GM18861 (cell line): ENCODE measurements around the gene OPN5.

Source experiments
- ATAC-seq: cut with Tn5 transposase; IDR thresholded peaks from one replicate; pipeline ENCODE4 v1.9.1; 2021; ENCODE audit not compliant: unreplicated experiment

Gene OPN5

GRCh38 chr6:47787620-47788497 lies 6.0 kb downstream of the OPN5 start:
- peak; percentile 81 for ATAC-seq

DNA sequence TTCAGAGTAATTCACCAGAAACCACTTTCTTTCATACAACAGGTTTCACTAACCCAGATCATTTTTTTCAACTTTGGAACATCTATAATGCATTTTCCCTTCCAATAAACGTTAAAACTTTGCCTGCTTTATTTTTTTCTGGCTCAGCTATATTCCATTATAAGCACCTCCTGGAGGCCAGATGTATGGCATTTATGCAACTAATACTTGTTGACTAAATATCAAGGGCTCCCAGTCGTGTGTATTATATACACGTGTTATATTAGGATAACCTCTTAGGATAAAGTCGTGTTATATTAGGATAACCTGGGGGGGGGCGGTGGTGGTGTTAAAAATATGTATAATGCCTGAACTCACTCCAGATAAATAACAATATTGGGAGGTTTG lies 6.7 kb downstream of the OPN5 start:
- ATAC-seq = no peak

GRCh38 chr6:47789553-47789952 lies 7.7 kb downstream of the OPN5 start:
- ATAC-seq = no peak

DNA sequence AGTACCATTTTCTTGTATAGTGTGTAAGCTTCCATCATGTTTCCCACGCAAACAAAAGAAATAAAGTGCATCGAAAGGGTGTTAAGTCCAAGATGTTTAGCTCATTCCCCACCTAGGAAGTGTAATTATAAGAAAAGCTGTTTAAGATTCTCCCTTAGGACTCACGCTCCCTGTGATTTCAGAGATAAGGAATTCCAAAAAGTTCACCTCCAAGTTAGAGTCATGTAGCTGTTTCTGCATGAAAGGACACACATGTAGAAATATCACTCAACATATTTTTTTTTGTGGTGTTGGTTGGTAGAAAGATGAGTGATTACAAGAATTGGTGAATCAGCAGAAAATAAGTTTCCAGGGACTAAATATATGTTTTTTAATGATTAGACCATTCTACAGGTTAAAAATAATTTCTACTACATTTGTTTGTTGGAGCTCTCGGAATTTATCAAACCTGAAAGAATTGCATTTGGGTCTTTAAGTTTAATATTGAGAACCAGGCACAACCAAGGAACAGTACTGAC lies 10.4 kb downstream of the OPN5 start:
- ATAC-seq = no peak

DNA sequence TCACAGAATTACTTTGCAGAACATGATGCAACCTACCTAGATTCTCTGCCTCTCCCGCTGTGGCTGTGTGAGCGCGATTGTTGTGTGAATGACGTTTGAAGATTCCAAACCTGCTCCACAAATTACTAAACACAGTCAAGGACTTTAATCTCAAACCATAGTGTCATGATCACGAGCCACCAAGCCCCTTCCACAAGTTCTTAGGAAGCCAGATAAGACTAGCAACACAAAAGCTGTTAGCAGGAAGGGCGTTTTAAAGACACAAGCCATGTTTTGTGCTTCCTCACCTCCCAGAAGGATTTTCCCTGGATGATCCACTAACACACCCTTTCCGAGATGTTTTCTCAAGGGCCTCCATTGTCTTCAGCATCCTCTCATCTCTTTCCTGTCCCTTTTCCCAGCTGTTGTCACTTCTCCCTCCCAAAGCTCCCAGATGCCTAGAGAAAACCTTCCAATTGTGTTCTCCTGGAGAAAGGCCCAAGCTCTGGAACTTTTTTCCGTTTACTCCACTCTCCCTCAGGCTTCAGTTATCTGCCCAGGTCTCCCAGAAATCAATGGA lies 12.8 kb downstream of the OPN5 start:
- no peak for ATAC-seq

- ATAC-seq = no peak
Measured at GRCh38 chr6:47801984-47802383, 20.2 kb downstream of the OPN5 start.

DNA sequence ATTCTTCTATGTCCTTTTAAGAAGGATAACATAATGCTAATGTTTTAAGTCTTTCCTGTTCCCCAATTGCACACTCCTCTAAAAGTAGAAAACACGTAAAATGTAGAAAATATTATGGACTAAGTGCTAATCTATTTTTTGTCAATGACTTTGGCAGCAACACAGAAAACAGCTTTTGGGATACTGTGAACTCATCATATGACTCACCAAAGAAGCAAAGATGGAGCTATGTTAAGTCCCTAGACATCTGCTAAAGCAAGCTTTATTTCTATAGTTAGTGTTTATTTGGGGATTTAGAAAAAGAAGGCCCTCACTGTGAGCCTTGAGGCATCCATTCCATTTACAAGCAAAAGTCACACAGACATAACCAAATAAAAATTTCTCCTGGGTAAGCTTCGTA lies 23.0 kb downstream of the OPN5 start:
- ATAC-seq = no peak

- ATAC-seq = no peak
Measured at GRCh38 chr6:47809873-47810272, 28.0 kb downstream of the OPN5 start.

DNA sequence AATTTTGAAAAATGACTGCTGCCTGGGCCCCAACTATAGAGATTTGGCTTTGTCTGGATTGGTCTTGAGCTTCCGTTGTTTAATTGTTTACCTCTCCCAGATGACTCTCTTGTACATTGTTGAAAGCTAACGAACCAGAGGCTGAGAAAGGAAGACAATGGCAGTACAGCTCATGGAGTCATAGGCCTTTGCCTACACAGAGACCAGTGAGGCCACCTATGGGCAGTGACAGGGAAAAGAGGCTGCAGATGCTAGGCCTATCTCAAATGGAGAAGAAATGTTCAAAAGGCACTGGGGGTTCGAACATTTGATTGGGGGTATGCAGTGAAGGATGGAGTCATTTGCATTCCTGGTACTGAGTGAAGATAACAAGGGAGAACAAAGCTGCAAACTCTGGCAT lies 29.1 kb downstream of the OPN5 start:
- no peak for ATAC-seq

DNA sequence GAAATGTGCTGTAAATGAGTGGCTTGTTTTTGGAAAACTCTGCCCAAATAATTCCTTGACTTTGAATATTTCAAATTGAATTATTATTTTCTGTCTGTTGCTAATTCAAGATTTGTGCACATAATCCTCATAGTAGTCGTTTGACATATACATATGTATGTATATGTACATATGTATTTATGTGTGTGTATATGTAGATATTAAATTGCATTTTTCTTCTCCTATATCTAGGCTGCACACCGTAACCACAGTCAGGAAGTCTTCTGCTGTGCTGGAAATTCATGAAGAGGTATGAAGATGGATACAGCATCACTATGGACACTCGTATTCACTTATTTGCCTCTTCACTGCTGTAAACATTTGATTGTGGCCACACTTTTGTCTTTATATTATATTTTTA lies 29.6 kb downstream of the OPN5 start:
- ATAC-seq = no peak

DNA sequence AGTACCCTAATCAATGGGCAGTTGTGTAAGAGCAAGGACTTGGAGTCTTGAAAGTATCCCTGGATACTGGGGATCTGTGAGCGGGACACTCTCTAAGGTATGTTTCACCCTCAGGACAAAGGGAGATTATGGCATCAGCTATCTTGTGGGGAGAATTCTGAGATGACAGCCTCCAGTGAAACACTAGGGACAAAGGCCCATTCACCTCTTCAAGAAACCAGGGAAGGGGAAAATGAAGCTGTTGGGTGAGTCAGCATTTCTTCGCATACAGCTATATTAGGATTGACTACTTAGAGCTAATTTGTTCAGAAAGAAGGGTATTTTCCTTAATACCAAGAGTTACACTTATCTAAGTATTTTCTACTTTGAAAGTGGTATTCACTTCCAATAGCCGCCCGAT lies 35.9 kb downstream of the OPN5 start:
- ATAC-seq = no peak

GRCh38 chr6:47819461-47819860 lies 37.6 kb downstream of the OPN5 start:
- ATAC-seq = no peak

- ATAC-seq = no peak
Measured at GRCh38 chr6:47822856-47823554, 41.2 kb downstream of the OPN5 start.

DNA sequence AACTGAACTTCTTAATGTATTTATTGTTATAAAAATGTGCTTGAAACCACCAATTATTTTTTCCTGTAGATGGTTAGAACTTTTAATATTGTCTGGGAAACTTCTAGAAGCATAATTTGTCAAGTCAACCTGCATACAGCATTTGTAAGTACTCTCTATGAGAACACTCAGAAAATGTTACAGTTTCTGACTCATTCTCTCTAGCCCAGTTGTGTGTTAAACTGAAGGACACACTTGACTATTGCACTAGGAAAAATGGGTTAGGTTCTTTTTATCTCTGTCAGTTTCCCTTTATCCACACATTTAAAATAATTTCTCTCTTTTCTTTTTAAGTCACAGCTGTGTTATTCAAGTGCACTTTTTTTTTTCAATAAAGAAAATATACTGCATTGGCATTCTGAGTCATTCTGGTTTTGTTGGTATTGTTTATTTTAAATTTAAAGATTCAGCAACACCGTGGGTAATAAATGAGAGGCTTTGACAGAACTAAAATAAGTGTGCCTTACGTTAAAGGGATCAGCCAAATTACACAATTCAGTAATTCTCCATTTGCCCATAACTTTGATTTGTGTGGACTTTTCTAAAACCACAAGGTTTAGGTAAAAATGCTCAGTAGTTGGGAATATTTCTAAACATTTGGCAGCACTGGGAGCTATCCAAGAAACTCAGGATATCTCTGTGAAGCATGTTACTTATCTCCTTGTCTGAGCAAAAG lies 50.7 kb downstream of the OPN5 start:
- ATAC-seq = no peak

GRCh38 chr6:47834196-47834595 lies 52.4 kb downstream of the OPN5 start:
- no peak for ATAC-seq

GRCh38 chr6:47836046-47836445 lies 54.2 kb downstream of the OPN5 start:
- ATAC-seq = no peak

GRCh38 chr6:47836639-47837038 lies 54.8 kb downstream of the OPN5 start:
- peak; percentile 53 for ATAC-seq

DNA sequence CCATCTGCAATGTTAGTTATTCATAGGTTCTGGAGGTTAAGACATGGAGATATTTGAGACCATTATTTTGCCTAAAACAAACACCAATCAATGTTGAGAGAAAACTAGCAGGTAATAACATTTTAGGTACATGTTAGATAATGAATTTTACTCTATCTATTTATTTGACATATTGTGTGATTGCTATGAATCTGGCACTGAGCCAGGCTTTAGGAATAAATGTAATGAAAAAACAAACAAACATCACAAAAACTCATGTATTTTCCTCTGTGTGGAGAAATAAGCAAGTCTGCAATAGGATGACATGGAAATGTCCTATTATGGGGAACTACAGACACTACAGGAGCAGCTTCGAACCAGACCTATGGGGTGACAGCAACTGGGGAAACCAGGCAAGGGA lies 57.8 kb downstream of the OPN5 start:
- ATAC-seq = no peak

- no peak for ATAC-seq
Measured at GRCh38 chr6:47844881-47845280, 63.0 kb downstream of the OPN5 start.

- ATAC-seq = no peak
Measured at GRCh38 chr6:47846752-47847151, 64.9 kb downstream of the OPN5 start.

- ATAC-seq = no peak
Measured at GRCh38 chr6:47851091-47851490, 69.3 kb downstream of the OPN5 start.
